ENCODE measurements around the gene TPRN. TPM values are rescaled to one million over a fixed set of nuclear protein-coding genes. Genes with fewer than 3 reads are reported as not detected.

TPRN gene
- total and polyA plus RNA-seq, 9 of the 15 experiments (the other 6 are each of a cell fraction or from before 2014, with no cell fraction given), result 0.31 to 31.9 (median 4.4) TPM

DNA sequence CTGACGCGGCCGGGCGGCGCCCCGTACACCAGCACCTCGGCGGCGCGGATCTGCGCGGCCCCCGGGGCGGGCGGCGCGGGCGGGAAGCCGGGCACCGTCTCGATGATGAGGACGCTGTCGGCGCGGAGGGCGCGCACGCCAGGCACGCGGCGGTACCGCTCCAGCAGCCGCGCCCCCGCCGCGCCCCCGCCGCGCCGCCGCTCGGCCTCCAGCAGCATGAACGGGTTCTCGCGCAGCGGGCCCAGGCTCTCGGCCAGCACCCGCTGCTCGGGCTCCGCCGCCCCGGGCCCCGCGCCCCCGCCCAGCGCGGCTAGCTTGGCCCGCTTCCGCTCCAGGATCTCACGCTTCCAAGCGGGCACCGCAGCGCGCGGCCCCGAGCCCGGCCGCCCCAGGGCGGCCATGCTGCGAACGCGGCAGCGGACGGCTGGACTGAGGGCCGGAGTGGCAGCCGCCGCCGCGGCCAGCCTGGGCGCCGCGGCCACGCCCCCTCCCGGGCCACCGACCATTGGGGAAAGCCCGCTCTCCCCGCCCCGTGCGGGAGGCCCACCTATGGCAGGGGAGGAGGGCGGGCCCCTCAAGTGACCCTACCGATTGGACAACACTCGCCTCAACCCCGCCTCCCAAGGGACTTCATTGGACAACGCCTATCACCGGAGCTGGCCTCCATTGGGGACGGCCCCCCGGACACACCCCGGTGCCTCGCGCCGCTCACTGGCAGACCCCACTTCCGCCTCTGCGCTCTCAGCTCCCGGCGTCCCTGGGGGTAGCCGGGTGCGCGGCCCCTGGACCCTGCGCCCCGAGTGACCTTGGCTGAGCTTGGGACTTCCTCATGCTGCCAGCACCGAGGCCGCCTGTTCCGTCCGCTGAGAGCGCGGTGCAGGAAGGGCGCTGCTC, at the start of gene TPRN (continued):
- peak; percentile 89 for TF ChIP-seq KDM5B (IDR thresholded peaks at IDR 0.05; ENCODE audit: insufficient replicate concordance, low read depth, low read length)
- TF ChIP-seq, protein P1, sequence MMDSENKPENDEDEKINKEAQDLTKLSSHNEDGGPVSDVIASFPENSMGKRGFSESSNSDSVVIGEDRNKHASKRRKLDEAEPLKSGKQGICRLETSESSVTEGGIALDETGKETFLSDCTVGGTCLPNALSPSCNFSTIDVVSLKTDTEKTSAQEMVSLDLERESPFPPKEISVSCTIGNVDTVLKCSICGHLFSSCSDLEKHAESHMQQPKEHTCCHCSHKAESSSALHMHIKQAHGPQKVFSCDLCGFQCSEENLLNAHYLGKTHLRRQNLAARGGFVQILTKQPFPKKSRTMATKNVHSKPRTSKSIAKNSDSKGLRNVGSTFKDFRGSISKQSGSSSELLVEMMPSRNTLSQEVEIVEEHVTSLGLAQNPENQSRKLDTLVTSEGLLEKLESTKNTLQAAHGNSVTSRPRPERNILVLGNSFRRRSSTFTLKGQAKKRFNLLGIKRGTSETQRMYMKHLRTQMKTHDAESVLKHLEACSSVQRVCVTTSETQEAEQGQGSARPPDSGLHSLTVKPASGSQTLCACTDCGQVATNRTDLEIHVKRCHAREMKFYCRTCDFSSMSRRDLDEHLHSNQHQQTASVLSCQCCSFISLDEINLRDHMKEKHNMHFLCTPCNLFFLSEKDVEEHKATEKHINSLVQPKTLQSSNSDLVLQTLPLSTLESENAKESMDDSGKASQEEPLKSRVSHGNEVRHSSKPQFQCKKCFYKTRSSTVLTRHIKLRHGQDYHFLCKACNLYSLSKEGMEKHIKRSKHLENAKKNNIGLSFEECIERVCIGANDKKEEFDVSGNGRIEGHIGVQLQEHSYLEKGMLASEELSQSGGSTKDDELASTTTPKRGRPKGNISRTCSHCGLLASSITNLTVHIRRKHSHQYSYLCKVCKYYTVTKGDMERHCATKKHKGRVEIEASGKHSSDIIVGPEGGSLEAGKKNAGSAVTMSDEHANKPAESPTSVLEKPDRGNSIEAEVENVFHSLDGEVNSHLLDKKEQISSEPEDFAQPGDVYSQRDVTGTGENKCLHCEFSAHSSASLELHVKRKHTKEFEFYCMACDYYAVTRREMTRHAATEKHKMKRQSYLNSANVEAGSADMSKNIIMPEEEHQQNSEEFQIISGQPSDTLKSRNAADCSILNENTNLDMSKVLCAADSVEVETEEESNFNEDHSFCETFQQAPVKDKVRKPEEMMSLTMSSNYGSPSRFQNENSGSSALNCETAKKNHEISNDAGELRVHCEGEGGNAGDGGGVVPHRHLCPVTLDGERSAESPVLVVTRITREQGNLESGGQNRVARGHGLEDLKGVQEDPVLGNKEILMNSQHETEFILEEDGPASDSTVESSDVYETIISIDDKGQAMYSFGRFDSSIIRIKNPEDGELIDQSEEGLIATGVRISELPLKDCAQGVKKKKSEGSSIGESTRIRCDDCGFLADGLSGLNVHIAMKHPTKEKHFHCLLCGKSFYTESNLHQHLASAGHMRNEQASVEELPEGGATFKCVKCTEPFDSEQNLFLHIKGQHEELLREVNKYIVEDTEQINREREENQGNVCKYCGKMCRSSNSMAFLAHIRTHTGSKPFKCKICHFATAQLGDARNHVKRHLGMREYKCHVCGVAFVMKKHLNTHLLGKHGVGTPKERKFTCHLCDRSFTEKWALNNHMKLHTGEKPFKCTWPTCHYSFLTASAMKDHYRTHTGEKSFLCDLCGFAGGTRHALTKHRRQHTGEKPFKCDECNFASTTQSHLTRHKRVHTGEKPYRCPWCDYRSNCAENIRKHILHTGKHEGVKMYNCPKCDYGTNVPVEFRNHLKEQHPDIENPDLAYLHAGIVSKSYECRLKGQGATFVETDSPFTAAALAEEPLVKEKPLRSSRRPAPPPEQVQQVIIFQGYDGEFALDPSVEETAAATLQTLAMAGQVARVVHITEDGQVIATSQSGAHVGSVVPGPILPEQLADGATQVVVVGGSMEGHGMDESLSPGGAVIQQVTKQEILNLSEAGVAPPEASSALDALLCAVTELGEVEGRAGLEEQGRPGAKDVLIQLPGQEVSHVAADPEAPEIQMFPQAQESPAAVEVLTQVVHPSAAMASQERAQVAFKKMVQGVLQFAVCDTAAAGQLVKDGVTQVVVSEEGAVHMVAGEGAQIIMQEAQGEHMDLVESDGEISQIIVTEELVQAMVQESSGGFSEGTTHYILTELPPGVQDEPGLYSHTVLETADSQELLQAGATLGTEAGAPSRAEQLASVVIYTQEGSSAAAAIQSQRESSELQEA (IDR thresholded peaks at IDR 0.05; ENCODE audit: low read depth), result no peak
- peak; percentile 88 to 90 for TF ChIP-seq NRF1 (conservative IDR thresholded peaks at IDR 0.05 in 1 of 2, IDR thresholded peaks at IDR 0.05 in 1 of 2)
- no peak for TF ChIP-seq KHSRP (IDR thresholded peaks at IDR 0.05)
- TF ChIP-seq, protein P2, sequence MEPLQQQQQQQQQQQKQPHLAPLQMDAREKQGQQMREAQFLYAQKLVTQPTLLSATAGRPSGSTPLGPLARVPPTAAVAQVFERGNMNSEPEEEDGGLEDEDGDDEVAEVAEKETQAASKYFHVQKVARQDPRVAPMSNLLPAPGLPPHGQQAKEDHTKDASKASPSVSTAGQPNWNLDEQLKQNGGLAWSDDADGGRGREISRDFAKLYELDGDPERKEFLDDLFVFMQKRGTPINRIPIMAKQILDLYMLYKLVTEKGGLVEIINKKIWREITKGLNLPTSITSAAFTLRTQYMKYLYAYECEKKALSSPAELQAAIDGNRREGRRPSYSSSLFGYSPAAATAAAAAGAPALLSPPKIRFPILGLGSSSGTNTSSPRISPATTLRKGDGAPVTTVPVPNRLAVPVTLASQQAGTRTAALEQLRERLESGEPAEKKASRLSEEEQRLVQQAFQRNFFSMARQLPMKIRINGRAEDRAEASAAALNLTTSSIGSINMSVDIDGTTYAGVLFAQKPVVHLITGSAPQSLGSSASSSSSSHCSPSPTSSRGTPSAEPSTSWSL (CRISPR knock-in tag; IDR thresholded peaks at IDR 0.05; ENCODE audit: borderline replicate concordance), result no peak
- no peak for TF ChIP-seq ZNF140 (CRISPR knock-in tag; IDR thresholded peaks at IDR 0.05)
- peak; percentile 60 for TF ChIP-seq SMAD1 (IDR thresholded peaks at IDR 0.05; ENCODE audit: low read depth, low read length, partially characterized antibody)
- TF ChIP-seq, protein P3, sequence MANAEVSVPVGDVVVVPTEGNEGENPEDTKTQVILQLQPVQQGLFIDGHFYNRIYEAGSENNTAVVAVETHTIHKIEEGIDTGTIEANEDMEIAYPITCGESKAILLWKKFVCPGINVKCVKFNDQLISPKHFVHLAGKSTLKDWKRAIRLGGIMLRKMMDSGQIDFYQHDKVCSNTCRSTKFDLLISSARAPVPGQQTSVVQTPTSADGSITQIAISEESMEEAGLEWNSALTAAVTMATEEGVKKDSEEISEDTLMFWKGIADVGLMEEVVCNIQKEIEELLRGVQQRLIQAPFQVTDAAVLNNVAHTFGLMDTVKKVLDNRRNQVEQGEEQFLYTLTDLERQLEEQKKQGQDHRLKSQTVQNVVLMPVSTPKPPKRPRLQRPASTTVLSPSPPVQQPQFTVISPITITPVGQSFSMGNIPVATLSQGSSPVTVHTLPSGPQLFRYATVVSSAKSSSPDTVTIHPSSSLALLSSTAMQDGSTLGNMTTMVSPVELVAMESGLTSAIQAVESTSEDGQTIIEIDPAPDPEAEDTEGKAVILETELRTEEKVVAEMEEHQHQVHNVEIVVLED (CRISPR knock-in tag; IDR thresholded peaks at IDR 0.05), result no peak
- TF ChIP-seq MTA3 (IDR thresholded peaks at IDR 0.05; ENCODE audit: borderline replicate concordance), result peak; percentile 96
- TF ChIP-seq ZNF589 (CRISPR knock-in tag; IDR thresholded peaks at IDR 0.05; ENCODE audit: low read depth), result no peak
- TF ChIP-seq SIX5 (IDR thresholded peaks at IDR 0.05; ENCODE audit: borderline replicate concordance in 1 of 2, insufficient read depth in 1 of 2, low read depth in 1 of 2, low read length in 2 of 2), result no peak
